HG03039 (cell line): ENCODE measurements around the gene OSTF1.

Source experiments
- ATAC-seq: cut with Tn5 transposase; IDR thresholded peaks from one replicate; pipeline ENCODE4 v1.9.1; 2021; ENCODE audit warnings: mild to moderate bottlenecking, moderate library complexity; ENCODE audit not compliant: unreplicated experiment

OSTF1 gene

GRCh38 chr9:75117564-75117963, 29.2 kb downstream of the OSTF1 start:
- no peak for ATAC-seq

- no peak for ATAC-seq
Measured at GRCh38 chr9:75120686-75121085, 32.4 kb downstream of the OSTF1 start.

- ATAC-seq, result no peak
Measured at GRCh38 chr9:75121914-75122558, 33.7 kb downstream of the OSTF1 start.

GRCh38 chr9:75123696-75124095, 35.4 kb downstream of the OSTF1 start:
- ATAC-seq, result no peak

GRCh38 chr9:75128535-75128934, 40.2 kb downstream of the OSTF1 start:
- no peak for ATAC-seq

- no peak for ATAC-seq
Measured at GRCh38 chr9:75130172-75130571, 41.9 kb downstream of the OSTF1 start.

- no peak for ATAC-seq
Measured at GRCh38 chr9:75130621-75131230, 42.4 kb downstream of the OSTF1 start.

- no peak for ATAC-seq
Measured at GRCh38 chr9:75131700-75132099, 43.4 kb downstream of the OSTF1 start.

GRCh38 chr9:75132244-75132643, 43.9 kb downstream of the OSTF1 start:
- no peak for ATAC-seq

- no peak for ATAC-seq
Measured at GRCh38 chr9:75133396-75133795, 45.1 kb downstream of the OSTF1 start.

GRCh38 chr9:75134495-75134894, 46.2 kb downstream of the OSTF1 start:
- ATAC-seq, result no peak

GRCh38 chr9:75138260-75139040, 50.1 kb downstream of the OSTF1 start:
- no peak for ATAC-seq

- ATAC-seq, result no peak
Measured at GRCh38 chr9:75139201-75139600, 50.9 kb downstream of the OSTF1 start.

GRCh38 chr9:75140261-75140660, 51.9 kb downstream of the OSTF1 start:
- no peak for ATAC-seq

- ATAC-seq, result no peak
Measured at GRCh38 chr9:75142202-75142601, 53.9 kb downstream of the OSTF1 start.

- ATAC-seq, result no peak
Measured at GRCh38 chr9:75146229-75146628, 57.9 kb downstream of the OSTF1 start.

GRCh38 chr9:75147638-75148037, 59.3 kb downstream of the OSTF1 start:
- no peak for ATAC-seq

GRCh38 chr9:75148561-75148960, 60.2 kb downstream of the OSTF1 start:
- ATAC-seq, result no peak

GRCh38 chr9:75149841-75150241, 61.5 kb downstream of the OSTF1 start:
- no peak for ATAC-seq

GRCh38 chr9:75150512-75150911, 62.2 kb downstream of the OSTF1 start:
- ATAC-seq, result no peak

GRCh38 chr9:75152416-75152815, 64.1 kb downstream of the OSTF1 start:
- ATAC-seq, result no peak

GRCh38 chr9:75156858-75157257, 68.5 kb downstream of the OSTF1 start:
- no peak for ATAC-seq
